NCI-H2227 (cell line): ENCODE results near the gene CNTN5.

Source experiments
- DNase-seq: peaks from one replicate; lab custom pipeline; 2025; ENCODE audit not compliant: unreplicated experiment; lab: John Stamatoyannopoulos, UW

CNTN5 gene

DNA sequence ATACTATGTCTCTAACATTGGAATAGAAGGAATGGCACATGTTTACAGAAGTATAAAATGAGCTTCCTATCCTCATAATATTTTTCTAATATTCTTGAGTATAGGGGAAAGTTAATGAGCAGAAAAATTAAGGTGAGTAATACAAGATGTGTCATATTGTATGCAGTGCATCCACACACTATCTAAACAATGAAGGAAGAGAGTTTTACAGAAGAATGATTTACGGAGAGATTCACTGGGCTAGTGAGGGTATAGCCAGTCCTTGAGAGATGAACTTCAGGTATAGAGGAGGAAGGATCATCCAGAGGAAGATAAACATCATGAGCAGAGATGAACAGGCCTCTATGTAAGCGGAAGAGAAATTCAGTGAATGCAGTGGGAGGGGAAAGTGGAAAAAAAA lies 569.0 kb downstream of the CNTN5 start:
- DNase-seq = no peak

DNA sequence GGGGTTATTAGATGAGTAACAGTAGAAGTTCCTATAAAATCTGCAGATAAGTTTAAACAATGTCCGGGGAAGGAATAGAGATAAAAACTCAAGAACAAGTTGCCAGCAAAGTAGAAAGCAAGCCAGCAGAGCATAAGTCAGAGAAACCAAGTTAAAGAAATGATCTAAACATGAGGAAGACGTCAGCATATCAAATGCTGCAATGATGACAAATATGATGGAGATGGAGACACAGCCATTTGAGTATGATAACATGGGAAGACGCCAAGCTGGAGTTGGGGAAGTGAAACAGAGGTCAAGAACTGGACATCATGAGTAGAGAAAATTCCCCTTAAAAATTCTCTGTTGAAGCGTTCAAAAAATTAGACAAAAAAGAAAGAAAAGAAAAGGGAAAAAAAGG lies 571.5 kb downstream of the CNTN5 start:
- no peak for DNase-seq

DNA sequence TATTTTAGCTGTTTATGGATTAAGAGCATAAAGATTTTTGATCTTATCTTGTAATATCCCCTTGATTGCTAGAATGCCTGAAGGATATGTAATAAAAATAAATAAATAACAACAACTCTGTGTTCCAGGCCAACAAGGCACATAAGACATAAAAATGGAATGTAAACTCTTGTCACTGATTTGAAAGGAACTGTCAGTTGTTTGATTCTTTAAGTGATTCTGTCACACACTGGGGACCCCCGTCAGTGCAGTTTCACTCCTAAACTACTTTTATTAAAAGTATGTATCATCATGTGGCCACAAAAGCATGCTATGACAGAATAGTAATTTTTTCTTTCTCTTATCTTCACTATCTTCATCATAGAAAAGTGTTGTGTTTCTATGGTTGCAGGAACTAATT lies 572.4 kb downstream of the CNTN5 start:
- DNase-seq = no peak

DNA sequence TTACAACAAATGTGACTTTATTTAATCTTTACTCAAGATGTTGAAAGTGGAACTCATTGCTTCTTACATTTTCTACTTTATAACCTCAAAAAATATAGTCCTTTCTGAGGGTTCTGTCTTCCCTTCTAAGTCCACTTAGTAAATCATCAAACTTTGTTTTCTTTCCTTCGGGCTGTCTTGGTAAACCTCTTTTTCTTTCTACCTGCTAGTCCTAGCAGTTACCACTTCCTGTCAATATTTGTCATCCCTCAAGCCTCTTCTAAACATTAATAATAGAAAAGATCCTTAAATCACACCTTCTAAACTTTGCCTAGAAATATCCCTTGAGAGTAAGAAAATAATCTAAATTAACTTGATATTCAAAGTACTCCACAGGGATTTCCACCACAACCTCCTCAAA lies 580.4 kb downstream of the CNTN5 start:
- no peak for DNase-seq

DNA sequence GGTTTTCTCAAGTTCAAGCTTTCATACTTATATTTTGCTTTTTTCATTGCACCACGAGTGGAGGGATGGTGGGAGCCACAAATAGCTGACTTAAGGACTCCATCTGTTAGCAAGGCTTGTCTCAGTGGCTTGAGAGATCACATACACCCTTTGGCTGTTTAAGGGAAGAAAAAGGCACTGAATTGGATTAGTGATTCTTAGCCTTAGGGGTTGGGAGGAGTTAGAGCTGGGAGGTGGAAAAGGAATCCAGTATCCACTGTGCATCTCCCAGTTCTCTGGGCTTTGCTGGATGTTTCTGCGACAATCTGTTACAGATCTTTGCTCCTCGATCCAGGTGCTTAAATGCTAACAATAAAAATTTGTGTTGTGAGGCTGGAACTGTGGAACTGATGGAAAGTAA lies 593.6 kb downstream of the CNTN5 start:
- no peak for DNase-seq

DNA sequence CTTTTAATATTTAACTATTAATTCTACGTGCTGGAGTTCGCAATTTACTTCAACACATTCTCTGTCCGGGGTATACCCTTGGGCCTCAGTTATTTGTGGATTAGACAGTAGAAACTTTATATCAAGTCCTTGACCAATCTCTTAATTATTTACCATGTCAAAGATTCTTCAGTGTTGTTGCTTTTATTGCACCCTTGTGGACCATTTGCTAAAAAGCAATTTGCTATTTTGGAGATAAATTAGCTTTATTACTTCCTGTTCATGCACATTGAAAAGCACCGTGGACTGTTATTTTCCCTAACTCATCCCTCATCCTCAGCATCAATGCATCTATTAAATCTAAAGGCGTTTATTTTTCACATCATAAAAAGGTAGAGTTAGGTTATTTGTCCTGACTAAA lies 609.9 kb downstream of the CNTN5 start:
- DNase-seq = no peak

DNA sequence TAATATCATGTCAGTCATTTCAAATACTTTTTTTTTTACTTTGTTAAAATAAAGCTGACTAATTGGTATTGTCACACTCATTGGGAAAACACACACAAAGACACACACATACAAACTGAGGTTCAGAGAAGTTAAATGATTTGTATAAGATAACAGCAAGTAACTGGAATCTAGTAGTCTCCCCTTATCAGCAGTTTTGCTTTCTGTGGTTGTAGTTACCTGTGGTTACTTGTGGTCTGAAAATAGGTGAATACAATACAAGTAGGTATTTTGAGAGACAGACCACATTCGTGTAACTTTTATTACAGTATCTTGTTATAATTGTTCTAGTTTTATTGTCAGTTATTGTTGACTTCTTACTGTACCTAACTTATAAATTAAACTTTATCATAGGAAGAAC lies 610.9 kb downstream of the CNTN5 start:
- DNase-seq = no peak

DNA sequence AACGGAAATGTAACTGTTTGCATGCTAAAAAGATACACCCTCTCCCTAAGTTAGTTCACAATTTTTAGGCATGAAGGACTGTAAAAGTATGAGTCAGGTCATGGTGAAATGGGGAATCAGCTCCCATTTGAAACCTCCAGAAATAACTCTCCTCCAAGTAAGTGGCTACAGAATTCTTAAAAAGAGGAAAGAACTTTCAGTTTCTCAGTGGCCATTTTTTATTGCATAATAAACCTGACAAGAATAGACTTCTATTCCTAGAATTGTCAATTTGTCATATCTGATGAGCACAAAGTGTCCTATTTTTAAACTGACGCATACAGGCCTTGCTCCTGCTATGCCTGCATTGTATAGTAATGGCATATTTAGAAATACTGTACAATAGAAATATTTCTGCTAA lies 612.2 kb downstream of the CNTN5 start:
- DNase-seq = no peak

DNA sequence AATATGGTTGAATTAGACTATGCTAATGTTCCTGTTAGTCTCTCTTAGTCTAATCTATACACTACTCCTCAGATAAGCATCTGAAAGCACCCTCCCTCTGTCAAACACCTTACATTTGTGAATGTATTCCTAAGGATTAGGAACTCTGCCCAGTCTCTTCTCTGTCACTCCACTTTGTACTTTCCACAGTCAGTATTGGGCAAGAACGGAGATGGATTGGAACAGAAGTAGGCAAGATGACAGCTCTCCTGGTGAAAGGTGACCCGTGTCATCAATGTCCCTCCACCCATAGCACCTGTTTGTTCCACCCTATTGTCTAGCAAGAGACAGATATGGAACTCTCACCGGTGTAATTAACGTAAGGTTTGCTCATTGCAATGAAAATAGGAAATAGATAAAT lies 613.8 kb downstream of the CNTN5 start:
- DNase-seq = no peak

DNA sequence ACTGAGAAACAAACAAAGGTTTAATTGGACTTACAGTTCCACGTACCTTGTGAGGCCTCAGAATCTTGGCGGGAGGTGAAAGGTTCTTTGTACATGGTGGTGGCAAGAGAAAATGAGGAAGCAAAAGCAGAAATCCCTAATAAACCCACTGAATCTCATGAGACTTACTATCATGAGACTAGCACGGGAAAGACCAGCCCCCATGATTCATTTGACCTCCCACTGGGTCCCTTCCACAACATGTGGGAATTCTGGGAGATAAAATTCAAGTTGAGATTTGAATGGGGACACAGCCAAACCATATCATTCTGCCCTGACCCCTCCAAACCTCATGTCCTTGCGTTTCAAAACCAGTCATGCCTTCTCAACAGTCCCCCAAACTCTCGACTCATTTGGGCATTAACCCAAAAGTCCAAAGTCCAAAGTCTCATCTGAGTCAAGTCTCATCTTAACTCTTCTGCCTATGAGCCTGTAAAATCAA lies 617.4 kb downstream of the CNTN5 start:
- no peak for DNase-seq

DNA sequence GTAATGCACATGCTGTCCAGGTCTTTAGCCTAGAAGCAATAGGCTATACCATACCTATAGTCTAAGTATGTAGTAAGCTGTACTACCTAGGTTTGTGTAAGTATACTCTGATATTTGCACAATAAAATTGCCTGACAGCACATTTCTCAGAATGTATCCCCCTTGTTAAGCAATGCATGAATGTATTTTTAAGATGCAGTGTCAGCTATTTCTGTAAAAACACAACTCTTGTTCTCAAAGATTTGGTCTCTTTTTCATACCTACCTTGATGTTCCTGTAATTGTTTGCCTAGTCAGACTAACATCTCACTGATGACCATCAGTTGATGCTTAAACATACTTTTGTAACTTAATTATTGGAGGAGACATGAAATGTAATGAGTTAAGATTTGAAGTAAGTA lies 619.9 kb downstream of the CNTN5 start:
- no peak for DNase-seq

DNA sequence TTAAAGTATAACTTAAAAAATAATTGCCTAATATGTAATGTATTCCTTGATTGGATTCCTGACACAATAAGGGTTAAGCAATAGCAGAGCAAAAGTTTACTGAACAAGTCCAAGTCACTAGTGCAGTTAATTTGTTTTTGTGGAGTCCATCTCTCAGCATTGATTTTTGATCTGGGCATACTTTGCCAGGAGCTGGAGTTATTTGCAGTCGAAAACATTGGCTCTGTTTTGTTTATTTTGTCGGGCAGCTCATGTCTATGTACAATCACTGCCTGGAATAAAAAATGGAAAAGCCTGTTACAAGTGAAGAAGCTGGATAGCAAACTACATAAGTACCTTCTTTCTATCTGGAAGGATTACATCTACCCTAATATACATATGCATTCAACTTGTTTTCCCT lies 625.2 kb downstream of the CNTN5 start:
- DNase-seq = no peak

DNA sequence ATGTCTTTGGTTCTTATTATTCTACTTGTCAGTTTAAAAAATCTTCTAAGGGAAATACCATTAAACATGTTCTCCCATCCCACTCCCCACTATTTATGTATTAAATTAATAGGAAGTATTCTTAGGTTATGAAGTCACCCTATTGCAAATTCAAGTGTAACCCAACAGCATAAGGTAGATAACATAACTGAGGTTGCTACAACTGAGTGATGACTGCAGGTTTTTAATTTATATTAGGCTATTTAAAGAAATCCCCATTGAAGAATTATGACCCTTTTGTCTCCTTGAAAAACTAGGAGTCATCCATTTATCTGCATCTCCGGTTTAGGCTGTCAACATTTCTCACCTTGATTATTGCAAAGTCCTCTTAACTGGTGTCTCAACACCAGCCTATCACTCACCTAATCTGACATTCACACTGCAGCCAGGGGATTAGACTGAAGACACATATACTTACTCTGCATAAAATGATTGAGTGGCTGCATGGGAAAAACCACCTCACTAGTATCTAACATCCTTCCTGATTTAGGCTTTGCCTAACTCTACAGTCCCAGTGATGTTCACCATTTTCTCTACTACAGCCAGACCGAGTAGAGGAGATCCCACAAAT lies 649.4 kb downstream of the CNTN5 start:
- no peak for DNase-seq

DNA sequence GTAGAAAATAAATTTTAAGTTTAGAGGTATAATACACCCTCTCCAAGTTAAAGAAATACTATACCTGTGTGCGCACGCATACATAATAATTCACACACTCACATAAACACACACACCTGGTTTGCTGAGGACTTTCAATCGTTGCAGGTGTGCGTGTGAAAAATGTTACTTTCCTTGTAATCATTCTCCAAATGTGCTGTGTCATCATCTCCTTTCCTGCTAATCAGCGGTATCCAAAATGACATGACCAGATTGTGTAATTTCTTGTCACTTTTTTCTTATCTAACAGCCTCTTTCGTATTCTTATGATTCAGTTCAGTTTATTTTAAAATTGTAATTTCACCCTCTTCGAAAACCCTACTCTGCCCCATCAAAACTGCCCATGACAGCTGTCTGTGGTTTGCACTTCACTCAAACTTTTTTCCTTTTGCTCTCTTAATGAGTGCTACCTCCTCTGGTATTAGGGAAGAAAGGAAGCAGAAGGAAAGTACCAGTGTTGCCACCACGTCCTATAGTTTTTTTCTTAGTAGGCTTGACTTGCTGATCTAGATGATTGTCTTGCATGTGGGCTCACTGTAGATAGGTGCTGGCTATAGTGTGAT lies 651.2 kb downstream of the CNTN5 start:
- DNase-seq = no peak

DNA sequence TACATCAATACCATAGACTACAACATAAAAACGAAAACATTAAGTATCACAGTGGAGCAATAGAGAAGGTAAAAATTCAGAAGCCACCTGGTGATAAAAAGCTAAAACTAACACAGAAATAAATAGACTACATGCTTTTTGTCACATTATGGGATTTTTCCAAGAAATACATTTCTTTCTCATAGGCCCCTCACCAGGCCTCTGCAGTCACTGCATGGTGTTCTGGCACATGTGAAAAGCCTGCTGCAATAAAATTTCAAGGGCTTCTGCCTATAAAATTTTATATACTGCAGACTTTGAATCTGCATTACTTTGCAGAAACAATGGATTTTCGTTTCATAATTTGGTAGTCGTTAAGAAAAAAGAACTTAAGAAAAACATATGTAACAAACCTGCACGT lies 655.5 kb downstream of the CNTN5 start:
- DNase-seq = no peak

DNA sequence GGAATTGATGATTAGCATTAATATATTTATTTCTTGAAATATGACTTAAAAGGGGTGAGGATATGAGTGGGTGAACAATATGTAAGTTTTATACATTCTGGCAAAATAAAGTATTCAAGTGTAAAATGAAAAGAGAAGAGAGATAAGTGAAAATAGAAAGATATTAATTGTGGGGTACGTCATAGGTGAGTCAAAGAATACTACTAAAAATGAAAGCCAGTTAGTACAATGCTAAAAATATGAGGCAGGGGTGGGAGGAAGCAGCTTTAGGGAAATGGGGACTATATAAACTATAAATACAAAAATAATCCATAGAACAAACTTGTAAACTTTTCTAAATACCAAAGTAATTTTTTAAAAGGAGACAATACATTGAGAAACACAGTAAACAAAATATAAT lies 661.4 kb downstream of the CNTN5 start:
- DNase-seq = no peak

DNA sequence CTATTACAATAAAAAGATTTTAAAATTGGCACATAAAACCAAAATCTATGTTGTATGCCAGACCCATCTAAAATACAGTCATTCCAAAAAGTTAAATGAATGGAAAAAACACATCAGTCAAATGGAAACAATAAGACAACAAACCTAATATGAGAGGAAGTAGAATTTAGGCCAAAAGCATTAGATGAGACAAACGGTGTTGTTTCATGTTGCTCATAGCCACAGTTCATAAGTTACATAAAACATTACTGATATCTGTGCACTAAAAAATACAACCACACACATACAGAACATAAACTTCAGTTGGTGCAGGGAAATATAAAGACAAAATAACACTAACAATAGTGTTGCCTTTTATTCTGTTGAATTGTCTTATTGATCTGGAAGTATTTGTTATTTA lies 661.9 kb downstream of the CNTN5 start:
- no peak for DNase-seq

DNA sequence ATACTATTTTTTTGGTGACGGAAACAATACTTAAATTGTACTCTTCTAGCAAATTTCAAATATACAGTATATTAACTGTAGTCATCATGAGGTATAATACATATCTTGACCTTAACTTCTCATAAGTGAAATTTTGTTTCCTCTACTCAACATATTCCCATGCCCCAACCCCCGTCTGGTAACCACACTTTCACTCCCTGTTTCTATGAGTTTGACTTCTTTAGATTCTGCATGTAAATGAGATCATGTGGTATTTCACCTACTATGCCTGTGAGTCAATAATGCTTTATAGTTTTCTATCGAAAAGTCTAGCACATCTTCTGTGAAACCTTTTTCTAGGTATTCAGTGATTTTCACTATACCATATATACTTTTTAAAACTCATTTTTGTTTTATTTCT lies 663.2 kb downstream of the CNTN5 start:
- DNase-seq = no peak

DNA sequence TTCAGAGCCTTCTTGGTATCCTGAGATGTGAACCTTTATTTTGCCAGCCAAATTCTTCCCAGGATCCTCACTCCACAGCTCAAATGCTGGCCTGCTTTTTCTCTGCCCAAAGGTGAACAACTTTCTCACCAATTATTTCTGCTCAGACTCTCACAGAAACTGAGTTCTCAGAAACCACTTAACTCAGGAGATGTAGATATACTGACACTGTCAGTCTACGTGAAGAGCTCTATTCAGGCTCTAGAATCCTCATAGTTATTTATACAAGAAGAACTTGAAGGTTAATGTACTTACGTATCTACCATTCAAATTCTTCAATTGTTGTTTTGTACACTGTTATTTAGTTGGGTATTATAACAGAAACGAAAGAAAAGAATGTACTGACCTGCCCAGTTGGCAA lies 666.1 kb downstream of the CNTN5 start:
- DNase-seq = no peak

DNA sequence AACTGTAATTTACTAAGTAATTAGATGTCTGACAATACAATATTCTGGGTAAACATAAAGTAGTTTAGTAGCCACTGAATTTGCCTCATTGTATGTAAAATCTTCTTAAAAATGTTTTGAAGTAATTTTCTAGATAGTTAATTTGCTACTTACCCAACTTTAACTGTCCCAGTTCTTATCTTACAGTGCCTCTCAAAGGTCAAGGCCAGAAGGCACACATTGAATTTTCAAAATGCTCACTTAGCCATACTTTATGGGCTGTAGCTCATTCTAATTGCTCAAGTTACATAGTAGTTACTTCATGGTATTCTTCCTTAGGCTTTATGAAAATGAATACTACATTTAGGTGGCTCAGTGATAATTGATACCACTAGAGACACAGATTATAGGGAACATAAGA lies 666.6 kb downstream of the CNTN5 start:
- no peak for DNase-seq

DNA sequence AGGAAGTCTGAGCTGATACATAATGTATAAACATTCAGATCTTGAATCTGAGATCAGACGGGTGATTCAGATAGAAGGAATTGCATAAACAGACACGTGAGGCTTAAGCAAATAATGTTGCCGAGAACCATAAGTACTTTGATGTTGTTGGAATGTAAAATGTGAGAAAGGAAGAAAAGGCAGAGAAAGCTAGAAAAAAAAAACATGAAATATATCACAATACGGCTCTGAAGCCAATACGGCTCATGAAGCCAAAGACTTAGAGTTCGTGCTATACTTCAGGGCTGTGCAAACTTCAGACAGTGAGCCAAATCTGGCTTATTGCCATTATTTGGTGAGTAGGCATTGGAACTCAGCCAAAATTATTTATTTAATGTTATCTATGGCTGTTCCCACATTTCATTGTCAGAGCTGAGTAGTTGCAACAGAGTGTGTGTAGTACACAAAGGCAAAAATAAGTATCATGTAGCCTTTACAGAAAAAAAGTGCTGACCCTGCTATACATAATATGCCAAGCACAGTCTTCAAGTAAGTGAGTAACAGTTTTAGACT lies 673.3 kb downstream of the CNTN5 start:
- DNase-seq = no peak

DNA sequence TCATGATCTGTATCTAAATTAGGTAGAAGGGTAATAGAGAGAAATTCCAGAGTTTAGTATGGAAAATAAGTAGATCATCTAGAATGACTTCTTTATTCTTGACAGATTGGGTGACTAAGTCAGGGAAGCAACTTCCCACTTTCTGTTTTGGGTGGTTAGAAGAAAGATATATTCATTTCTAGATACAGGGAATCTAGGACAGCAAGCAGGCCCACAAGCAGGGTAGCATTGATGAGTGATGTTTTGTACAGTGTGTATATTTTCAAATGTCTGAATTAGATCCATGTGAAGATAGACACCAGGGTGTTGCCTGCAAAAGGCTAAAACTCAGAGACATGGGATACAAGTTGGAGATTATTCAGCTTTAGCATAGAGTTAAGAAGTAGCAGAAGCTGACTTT lies 674.4 kb downstream of the CNTN5 start:
- no peak for DNase-seq

DNA sequence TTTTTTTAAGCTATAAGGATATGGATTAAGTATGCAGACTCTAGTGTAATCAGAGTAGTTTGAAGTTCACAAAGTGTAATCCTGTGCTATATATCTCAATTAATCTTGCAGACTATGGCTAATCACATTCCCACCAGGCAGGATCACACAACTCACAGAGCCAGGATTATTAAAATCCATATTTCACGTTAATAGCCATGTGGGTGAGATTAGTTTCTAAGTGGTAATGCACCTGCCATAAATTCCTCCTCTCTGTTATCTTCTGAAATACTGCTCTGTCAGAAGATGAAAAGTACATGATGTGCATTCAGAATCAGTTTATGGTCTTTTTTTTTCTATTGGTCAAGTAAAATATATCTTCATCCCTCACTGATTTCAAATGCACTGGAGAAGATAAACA lies 686.1 kb downstream of the CNTN5 start:
- no peak for DNase-seq
